Kidney (tissue), 14 donors: ENCODE data around the gene FNIP2. TPM values are rescaled to one million over a fixed set of nuclear protein-coding genes. Genes with fewer than 3 reads are reported as not detected.

Experiments used
- DNase-seq, 5 donors: peaks; one replicate each; pipeline ENCODE4 v3.0.0-alpha.2; 2013 to 2020
- FAIRE-seq: peaks from 2 replicates; lab custom pipeline; 2012; peaks lifted over from hg19 to GRCh38; lab: Jason Lieb, UNC
- H3K27ac ChIP-seq, 2 donors: one replicate each; pipeline ENCODE4 v1.7.0; 2013; ENCODE audit warnings: low read depth in 2 of 2, low read length in 2 of 2, inconsistent platforms in 1 of 2
- H3K27me3 ChIP-seq: one replicate; pipeline ENCODE4 v1.7.1; 2013; ENCODE audit warnings: low read length, inconsistent platforms; ENCODE audit not compliant: control insufficient read depth, insufficient read depth
- H3K36me3 ChIP-seq, 3 donors: one replicate each; pipeline versions ENCODE4 v1.7.0 to v1.7.1; 2013; ENCODE audit warnings: low read length in 3 of 3, control low read depth in 1 of 3, inconsistent platforms in 1 of 3; ENCODE audit not compliant: insufficient read depth in 3 of 3, control insufficient read depth in 2 of 3
- H3K4me1 ChIP-seq, 3 donors: one replicate each; pipeline versions ENCODE4 v1.7.0 to v1.7.1; 2013; ENCODE audit warnings: low read length in 3 of 3, inconsistent platforms in 1 of 3, low read depth in 1 of 3; ENCODE audit not compliant: control insufficient read depth in 2 of 3, insufficient read depth in 2 of 3
- H3K4me3 ChIP-seq, 3 donors: one replicate each; pipeline versions ENCODE4 v1.7.0 to v1.8.1; 2013; ENCODE audit warnings: low read length in 3 of 3, control low read depth in 1 of 3, inconsistent platforms in 1 of 3
- H3K9ac ChIP-seq, 3 donors: one replicate each; pipeline versions ENCODE4 v1.7.0 to v1.7.1; 2013; ENCODE audit warnings: low read length in 3 of 3, control low read depth in 1 of 3, inconsistent platforms in 1 of 3
- H3K9me3 ChIP-seq, 3 donors: one replicate each; pipeline versions ENCODE4 v1.7.0 to v1.7.1; 2013; ENCODE audit warnings: low read length in 3 of 3, control low read depth in 1 of 3, inconsistent platforms in 1 of 3; ENCODE audit not compliant: control insufficient read depth in 2 of 3, insufficient read depth in 1 of 3
- intact Hi-C: fragments of 100-400 bp; cut with DNase I; formaldehyde crosslinking; loops from one replicate; pipeline ENCODE4 v1.11.1; 2022
- polyA plus RNA-seq: library from polyadenylated mRNA; stranded (reverse); fragments of 350-450 nt; fragmentation: Illumina TruSeq; extraction: RNeasy Lipid Tissue Mini Kit (QIAGEN cat#74804); gene quantifications from one replicate; pipeline ENCODE4 v1.2.3, GENCODE V29; 2014; ENCODE audit warnings: low read depth, low replicate concordance; ENCODE audit not compliant: insufficient read depth
- total RNA-seq: library from RNA; stranded (reverse); fragmentation: NEBNext Ultra II Directional; extraction: Animal tissue kit (Norgen Biotek cat#: 25700); gene quantifications from one replicate; pipeline ENCODE4 v1.2.1, GENCODE V29; 2021
- TF ChIP-seq, protein P1 (sequence below): IDR thresholded peaks from 3 replicates; pipeline ENCODE4 v1.5.1; 2012; ENCODE audit warnings: mild to moderate bottlenecking, moderate library complexity, borderline replicate concordance; ENCODE audit not compliant: insufficient read depth; ENCODE audit errors: extremely low read depth
- donor health status: control.
- donor health status: control.
- donor health status: control.
- donor health status: control.
- donor health status: control.
- donor health status: DM: yes; HTN: yes; CAD: no.
- donor health status: Normal renal cell carcinoma (clear cell type).

FNIP2 gene
- total and polyA plus RNA-seq, 2 donors from 2014 or later, result 13.2 to 65.1 TPM

DNA sequence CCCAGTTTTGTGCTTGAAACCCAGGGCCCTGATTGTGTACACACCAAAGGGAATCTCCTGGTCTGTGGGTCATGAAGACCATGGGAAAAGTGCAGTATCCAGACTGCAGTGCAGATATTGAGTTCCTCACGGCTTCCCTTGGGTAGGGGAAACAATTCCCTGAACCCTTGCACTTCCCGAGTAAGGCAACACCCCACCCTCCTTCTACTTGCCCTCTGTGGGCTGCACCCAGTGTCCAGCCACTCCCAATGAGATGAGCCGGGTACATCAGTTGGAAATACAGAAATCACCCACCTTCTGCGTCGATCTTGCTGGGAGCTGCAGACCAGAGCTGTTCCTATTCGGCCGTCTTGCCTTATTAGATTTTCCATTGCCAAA, 134.2 kb downstream of the FNIP2 start:
- FAIRE-seq, result no peak
- H3K36me3 ChIP-seq, result peaks cover 0 to 16% (median 7%) of the 10 kb centered on the region in 3 donors
- TF ChIP-seq, protein P1, sequence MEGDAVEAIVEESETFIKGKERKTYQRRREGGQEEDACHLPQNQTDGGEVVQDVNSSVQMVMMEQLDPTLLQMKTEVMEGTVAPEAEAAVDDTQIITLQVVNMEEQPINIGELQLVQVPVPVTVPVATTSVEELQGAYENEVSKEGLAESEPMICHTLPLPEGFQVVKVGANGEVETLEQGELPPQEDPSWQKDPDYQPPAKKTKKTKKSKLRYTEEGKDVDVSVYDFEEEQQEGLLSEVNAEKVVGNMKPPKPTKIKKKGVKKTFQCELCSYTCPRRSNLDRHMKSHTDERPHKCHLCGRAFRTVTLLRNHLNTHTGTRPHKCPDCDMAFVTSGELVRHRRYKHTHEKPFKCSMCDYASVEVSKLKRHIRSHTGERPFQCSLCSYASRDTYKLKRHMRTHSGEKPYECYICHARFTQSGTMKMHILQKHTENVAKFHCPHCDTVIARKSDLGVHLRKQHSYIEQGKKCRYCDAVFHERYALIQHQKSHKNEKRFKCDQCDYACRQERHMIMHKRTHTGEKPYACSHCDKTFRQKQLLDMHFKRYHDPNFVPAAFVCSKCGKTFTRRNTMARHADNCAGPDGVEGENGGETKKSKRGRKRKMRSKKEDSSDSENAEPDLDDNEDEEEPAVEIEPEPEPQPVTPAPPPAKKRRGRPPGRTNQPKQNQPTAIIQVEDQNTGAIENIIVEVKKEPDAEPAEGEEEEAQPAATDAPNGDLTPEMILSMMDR, result no peak

DNA sequence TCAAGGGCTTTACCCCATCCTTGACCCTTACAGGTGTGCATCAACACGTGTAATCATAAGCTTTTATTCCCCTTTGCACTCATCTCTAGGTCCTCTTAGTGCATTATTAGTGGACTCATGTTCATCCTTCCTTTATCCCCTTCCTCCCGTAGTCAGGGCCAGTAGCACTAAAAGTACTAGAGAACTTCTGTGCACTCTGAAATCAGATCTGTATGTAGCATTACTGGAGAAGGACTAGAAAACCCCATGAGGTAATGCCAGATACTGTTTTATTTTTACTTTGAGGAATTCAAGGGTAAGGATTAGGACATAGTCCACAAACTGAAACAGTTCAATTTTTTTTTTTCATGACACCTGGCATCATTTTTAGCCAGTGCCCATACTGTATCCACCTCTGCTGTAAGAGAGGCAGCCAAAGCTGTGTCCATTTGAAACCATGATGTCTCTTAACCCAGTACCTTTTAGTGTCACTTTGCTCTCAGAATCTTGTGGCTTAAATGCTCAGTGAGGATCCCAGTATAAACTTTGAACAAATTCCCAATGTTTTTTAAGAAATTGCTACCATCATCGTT, 134.7 kb downstream of the FNIP2 start:
- intact Hi-C loops, result no loop called here
- H3K27ac ChIP-seq, result no peak overlapping the region
- H3K9me3 ChIP-seq, result no peaks in the 10 kb centered on the region
- no peak overlapping the region for H3K9ac ChIP-seq
- no peak for DNase-seq
- FAIRE-seq, result no peak
- peaks cover 0 to 16% (median 7%) of the 10 kb centered on the region in 3 donors for H3K36me3 ChIP-seq
- H3K27me3 ChIP-seq, result no peaks in the 10 kb centered on the region
- H3K4me3 ChIP-seq, result no peak overlapping the region
- H3K4me1 ChIP-seq, result no peaks in the 10 kb centered on the region
- TF ChIP-seq, protein P1, result no peak

More for the DNA sequence above, 134.2 kb downstream of the FNIP2 start:
- H3K27ac ChIP-seq, result no peak overlapping the region
- no peak for DNase-seq
- intact Hi-C loops, result no loop called here
- H3K4me3 ChIP-seq, result no peak overlapping the region
- H3K4me1 ChIP-seq, result no peaks in the 10 kb centered on the region
- H3K27me3 ChIP-seq, result no peaks in the 10 kb centered on the region
- no peaks in the 10 kb centered on the region for H3K9me3 ChIP-seq
- no peak overlapping the region for H3K9ac ChIP-seq

DNA sequence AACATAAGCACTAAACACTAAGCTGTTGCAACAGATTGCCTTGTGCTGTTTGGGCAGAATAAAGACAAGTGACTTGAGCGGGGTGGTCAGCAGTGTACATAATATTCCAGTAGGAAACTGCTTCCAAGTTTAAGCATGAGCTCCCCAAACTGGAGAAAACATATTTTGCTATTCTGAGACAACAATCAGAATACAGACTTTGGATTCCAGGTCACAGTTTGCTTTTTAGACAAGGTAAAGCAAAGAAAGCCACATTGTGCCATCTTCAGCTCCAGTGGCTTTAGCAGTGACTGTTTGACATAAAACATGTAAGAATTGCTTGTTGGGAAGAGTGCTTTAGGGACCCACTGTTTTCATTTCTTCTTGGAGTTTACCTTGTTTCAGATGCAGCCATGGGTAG, 136.0 kb downstream of the FNIP2 start:
- H3K27me3 ChIP-seq, result no peaks in the 10 kb centered on the region
- no peak for DNase-seq
- no peak overlapping the region for H3K4me3 ChIP-seq
- H3K27ac ChIP-seq, result no peak overlapping the region
- H3K9ac ChIP-seq, result no peak overlapping the region
- TF ChIP-seq, protein P1, result no peak
- H3K36me3 ChIP-seq, result peaks cover 0 to 16% (median 7%) of the 10 kb centered on the region in 3 donors
- no peaks in the 10 kb centered on the region for H3K4me1 ChIP-seq
- intact Hi-C loops, result no loop called here
- no peaks in the 10 kb centered on the region for H3K9me3 ChIP-seq
- FAIRE-seq, result no peak

- Histone ChIP-seq H3K4me3 (no peak overlapping the region), H3K9ac (no peak overlapping the region), H3K27me3 (no peaks in the 10 kb centered on the region), H3K9me3 (no peaks in the 10 kb centered on the region), H3K27ac (no peak overlapping the region), H3K36me3 (peaks cover 0 to 16% (median 7%) of the 10 kb centered on the region in 3 donors), H3K4me1 (no peaks in the 10 kb centered on the region)
- TF ChIP-seq, protein P1, result no peak
- intact Hi-C loops, result no loop called here
- FAIRE-seq (no peak), DNase-seq (peak in 2 of 5 donors; percentile 22 to 39)
These were observed 137.2 kb downstream of the FNIP2 start for GRCh38 chr4:158906073-158906472.
